Adrenal gland (tissue), 12 donors: ENCODE data around the gene LAPTM4A. TPM values are rescaled to one million over a fixed set of nuclear protein-coding genes. Genes with fewer than 3 reads are reported as not detected.
A peak's percentile ranks its signal among the peaks of the same experiment; 100 is the strongest.

Experiments used
- DNase-seq, 7 donors: peaks; one replicate each; pipeline ENCODE4 v3.0.0-alpha.2; 2019 to 2020
- H3K27ac ChIP-seq, 5 donors: fragments of 200-600 bp; sonication (generic) in 4 of 5; 1 replicate in 3 of 5; 2 replicates in 2 of 5; pipeline versions ENCODE4 v1.5.1 to v1.8.0; 2016 to 2020; ENCODE audit warnings: mild to moderate bottlenecking in 1 of 5
- H3K27me3 ChIP-seq: fragments of 200-600 bp; 2 replicates; pipeline ENCODE4 v1.8.0; 2021
- H3K36me3 ChIP-seq, 2 donors: fragments of 200-600 bp; replicated peaks in 1 of 2; 1 replicate in 1 of 2; 2 replicates in 1 of 2; pipeline versions ENCODE4 v1.5.1 to v1.8.0; 2018 to 2022
- H3K4me1 ChIP-seq, 2 donors: fragments of 200-600 bp; replicated peaks in 1 of 2; 1 replicate in 1 of 2; 2 replicates in 1 of 2; pipeline versions ENCODE4 v1.5.1 to v1.8.0; 2018 to 2021
- H3K4me3 ChIP-seq, 4 donors: fragments of 200-600 bp; sonication (generic) in 3 of 4; one replicate each; pipeline ENCODE4 v1.5.1; 2016 to 2018
- H3K9me3 ChIP-seq, 3 donors: fragments of 200-600 bp; sonication (generic) in 1 of 3; replicated peaks in 1 of 3; 1 replicate in 2 of 3; 2 replicates in 1 of 3; pipeline versions ENCODE4 v1.5.1 to v1.8.0; 2016 to 2021
- CTCF ChIP-seq, 6 experiments: fragments of 450-650 bp in 4 of 6; fragments of 200-600 bp in 2 of 6; sonication (generic) in 1 of 6; IDR thresholded peaks; 1 replicate in 5 of 6; 2 replicates in 1 of 6; pipeline versions ENCODE4 v1.5.1 to v1.8.0; 2016 to 2021; ENCODE audit warnings: antibody characterized with exemption in 6 of 6, mild to moderate bottlenecking in 2 of 6, moderate library complexity in 1 of 6
- POLR2A ChIP-seq, 2 donors: fragments of 450-650 bp; IDR thresholded peaks; one replicate each; pipeline ENCODE4 v1.6.1; 2017; ENCODE audit warnings: antibody characterized with exemption in 2 of 2, mild to moderate bottlenecking in 2 of 2, moderate library complexity in 1 of 2
- WGBS, 4 donors: extraction: QIAGEN DNeasy Blood & Tissue Kit in 2 of 4; methylation state at CpG; one replicate each; pipeline versions ENCODE4 v1.1.5 to v1.1.7; 2013 to 2017; 5-methylcytosine and 5-hydroxymethylcytosine counted together
- intact Hi-C, 2 donors: fragments of 100-400 bp; cut with DNase I; formaldehyde crosslinking; loops; one replicate each; pipeline versions ENCODE4 v1.14.1 to v1.15.0; 2022 to 2023
- polyA plus RNA-seq, 3 donors: library from polyadenylated mRNA; stranded (reverse); fragments of 200-250 nt in 2 of 3; fragments of 350-450 nt in 1 of 3; fragmentation: Illumina TruSeq in 1 of 3; extraction: RNeasy Lipid Tissue Mini Kit (QIAGEN cat#74804) in 1 of 3; gene quantifications; one replicate each; pipeline ENCODE4 v1.2.3, GENCODE V29; 2013 to 2014
- total RNA-seq, 9 donors: library from RNA; depleted of rRNA in 4 of 9; stranded (reverse); fragments of >200 nt in 4 of 9; fragments of 120-200 nt in 1 of 9; fragmentation: NEBNext Ultra II Directional in 1 of 9; extraction: Animal tissue kit (Norgen Biotek cat#: 25700) in 1 of 9; gene quantifications; one replicate each; pipeline versions ENCODE4 v1.1.0 to v1.2.4, GENCODE V29; 2013 to 2023
- donor health status: healthy with polysubstance abuse.
- donor health status: Bipolar disorder and iron deficiency.
- donor health status: DM: yes; HTN: yes; CAD: no.
- donor health status: DM: no; HTN: no; CAD: no.
- donor health status: DM: no; HTN: no; CAD: no.
- donor health status: DM: yes; HTN: yes; CAD: no.

Gene LAPTM4A
- total and polyA plus RNA-seq, 12 donors, result 58.8 to 684 (median 229) TPM

GRCh38 chr2:20067992-20068584 lies 16.7 kb upstream of the LAPTM4A start:
- Histone ChIP-seq H3K4me1 (peaks cover 22 to 25% of the 10 kb centered on the region in 2 donors), H3K27ac (peak overlapping the region in 2 of 5 donors; percentile 2 to 41), H3K9me3 (no peaks in the 10 kb centered on the region), H3K36me3 (no peaks in the 10 kb centered on the region), H3K4me3 (no peak overlapping the region), H3K27me3 (no peaks in the 10 kb centered on the region)
- DNase-seq, result no peak
- 76 to 87% (median 85%) methylated on average over 3 of the region's 3 CpGs for WGBS, 4 donors
- intact Hi-C loops, result no loop called here
- no peak for TF ChIP-seq CTCF (IDR thresholded peaks at IDR 0.05)

- no peaks in the 10 kb centered on the region for H3K36me3 ChIP-seq
- H3K4me1 ChIP-seq, result peaks cover 7 to 8% of the 10 kb centered on the region in 2 donors
- WGBS, 4 donors, result 34 to 57% (median 51%) methylated on average over 5 to 6 of the region's 6 CpGs
- TF ChIP-seq CTCF (IDR thresholded peaks at IDR 0.05) (no peak), POLR2A (IDR thresholded peaks at IDR 0.05) (no peak)
- intact Hi-C loops, result no loop called here
- no peaks in the 10 kb centered on the region for H3K27me3 ChIP-seq
- H3K4me3 ChIP-seq, result no peak overlapping the region
- H3K27ac ChIP-seq, result peak overlapping the region in 2 of 5 donors; percentile 8
- peak; percentile 86 to 93 (median 90) for DNase-seq
- no peaks in the 10 kb centered on the region for H3K9me3 ChIP-seq
These were observed 14.6 kb upstream of the LAPTM4A start for GRCh38 chr2:20065885-20066602.

- no peak overlapping the region for H3K27ac ChIP-seq
- H3K9me3 ChIP-seq, result no peaks in the 10 kb centered on the region
- H3K36me3 ChIP-seq, result no peaks in the 10 kb centered on the region
- H3K4me1 ChIP-seq, result peaks cover 7 to 8% of the 10 kb centered on the region in 2 donors
- no peak overlapping the region for H3K4me3 ChIP-seq
- DNase-seq, result no peak
- no peaks in the 10 kb centered on the region for H3K27me3 ChIP-seq
- TF ChIP-seq POLR2A (IDR thresholded peaks at IDR 0.05) (no peak), CTCF (IDR thresholded peaks at IDR 0.05) (no peak)
- intact Hi-C loops, result no loop called here
These were observed 13.4 kb upstream of the LAPTM4A start for GRCh38 chr2:20064841-20065240.

- Histone ChIP-seq H3K27me3 (no peaks in the 10 kb centered on the region), H3K9me3 (no peaks in the 10 kb centered on the region), H3K4me3 (no peak overlapping the region), H3K4me1 (peaks cover 7 to 8% of the 10 kb centered on the region in 2 donors), H3K27ac (no peak overlapping the region), H3K36me3 (no peaks in the 10 kb centered on the region)
- TF ChIP-seq POLR2A (IDR thresholded peaks at IDR 0.05) (no peak), CTCF (IDR thresholded peaks at IDR 0.05) (no peak)
- no peak for DNase-seq
- 96 to 100% (median 99%) methylated on average over 3 of the region's 3 CpGs for WGBS, 4 donors
- intact Hi-C loops, result no loop called here
These were observed 13.0 kb upstream of the LAPTM4A start for GRCh38 chr2:20064421-20064820.
